Measurements from ENCODE around the gene COCH.

- TF ChIP-seq EP300 (IDR thresholded peaks at IDR 0.05) (no peak), CTCF (IDR thresholded peaks at IDR 0.05) (no peak), POLR2A (IDR thresholded peaks at IDR 0.05) (no peak)
Measured at GRCh38 chr14:30906752-30907658, 32.6 kb downstream of the COCH start.
